Kidney epithelial cell (primary cell): ENCODE measurements around the gene PLPPR3. TPM values are rescaled to one million over a fixed set of nuclear protein-coding genes. Genes with fewer than 3 reads are reported as not detected.
"Not testable (repeated sequence)": the region's sequence is repeated elsewhere in the genome, so short reads cannot be mapped to it uniquely, and the experiment has no call there.

Experiments
- DNase-seq: peaks from one replicate; pipeline ENCODE4 v3.0.0-alpha.2; 2010; ENCODE audit warnings: low read depth
- H3K27me3 ChIP-seq: 2 replicates; pipeline ENCODE4 v1.6.0; 2011; ENCODE audit warnings: low read length; ENCODE audit not compliant: control insufficient read depth, insufficient read depth
- H3K36me3 ChIP-seq: 2 replicates; pipeline ENCODE4 v1.5.1; 2011; ENCODE audit warnings: low read length; ENCODE audit not compliant: control insufficient read depth, insufficient read depth
- H3K4me3 ChIP-seq: 2 replicates; pipeline ENCODE4 v1.5.1; 2011; ENCODE audit warnings: low read depth, mild to moderate bottlenecking, control low read depth, low read length
- total RNA-seq: library from RNA; depleted of rRNA; stranded (reverse); fragments of >200 nt; gene quantifications from 2 replicates; pipeline ENCODE4 v1.2.3, GENCODE V29; 2015
- TF ChIP-seq, protein P1 (sequence below): IDR thresholded peaks from 2 replicates; pipeline ENCODE4 v1.5.1; 2011; ENCODE audit warnings: mild to moderate bottlenecking, moderate library complexity, low read length, control low read depth, inconsistent platforms; ENCODE audit not compliant: insufficient read depth, poor library complexity, severe bottlenecking

PLPPR3 gene
- total RNA-seq, 1 donor from 2014 or later, result 2.9 TPM

DNA sequence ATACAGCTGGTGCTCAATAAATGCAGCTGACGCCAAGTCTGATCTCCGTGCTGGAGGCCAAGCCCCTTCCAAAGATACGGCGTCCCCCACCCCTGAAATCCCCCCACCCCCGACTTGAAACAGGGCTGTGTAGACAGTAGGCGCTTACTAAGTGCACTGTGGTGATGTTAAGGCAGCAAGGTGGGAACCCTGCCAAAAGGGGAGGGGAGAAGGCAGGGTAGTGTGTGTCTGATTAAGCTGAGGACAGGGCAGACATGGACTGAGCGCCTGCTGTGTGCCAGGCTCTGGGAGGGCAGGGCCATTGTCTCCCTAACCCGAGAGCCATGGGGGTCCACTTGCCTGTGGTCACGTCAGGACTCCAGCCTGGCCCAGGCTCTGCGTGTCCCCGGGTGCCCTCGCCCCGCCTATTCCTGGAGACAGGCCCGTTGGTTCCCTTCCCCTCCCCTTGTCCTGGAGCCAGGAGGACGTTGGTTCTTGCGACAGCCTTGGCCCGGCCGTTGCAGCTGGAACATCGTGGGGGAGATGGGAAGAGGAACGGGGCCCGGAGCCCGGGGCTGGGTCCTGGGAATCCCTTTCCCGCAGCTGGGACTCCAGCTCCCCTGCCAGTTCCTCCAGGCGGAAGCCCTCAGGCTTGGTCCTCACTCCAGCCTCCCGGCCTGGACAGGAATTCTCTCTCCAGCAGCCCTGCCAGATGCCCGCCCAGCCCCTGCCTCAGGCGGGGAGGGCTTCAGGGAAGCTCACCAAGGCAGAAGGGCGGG, 28.6 kb upstream of the PLPPR3 start:
- TF ChIP-seq, protein P1, sequence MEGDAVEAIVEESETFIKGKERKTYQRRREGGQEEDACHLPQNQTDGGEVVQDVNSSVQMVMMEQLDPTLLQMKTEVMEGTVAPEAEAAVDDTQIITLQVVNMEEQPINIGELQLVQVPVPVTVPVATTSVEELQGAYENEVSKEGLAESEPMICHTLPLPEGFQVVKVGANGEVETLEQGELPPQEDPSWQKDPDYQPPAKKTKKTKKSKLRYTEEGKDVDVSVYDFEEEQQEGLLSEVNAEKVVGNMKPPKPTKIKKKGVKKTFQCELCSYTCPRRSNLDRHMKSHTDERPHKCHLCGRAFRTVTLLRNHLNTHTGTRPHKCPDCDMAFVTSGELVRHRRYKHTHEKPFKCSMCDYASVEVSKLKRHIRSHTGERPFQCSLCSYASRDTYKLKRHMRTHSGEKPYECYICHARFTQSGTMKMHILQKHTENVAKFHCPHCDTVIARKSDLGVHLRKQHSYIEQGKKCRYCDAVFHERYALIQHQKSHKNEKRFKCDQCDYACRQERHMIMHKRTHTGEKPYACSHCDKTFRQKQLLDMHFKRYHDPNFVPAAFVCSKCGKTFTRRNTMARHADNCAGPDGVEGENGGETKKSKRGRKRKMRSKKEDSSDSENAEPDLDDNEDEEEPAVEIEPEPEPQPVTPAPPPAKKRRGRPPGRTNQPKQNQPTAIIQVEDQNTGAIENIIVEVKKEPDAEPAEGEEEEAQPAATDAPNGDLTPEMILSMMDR, result no peak
- DNase-seq, result no peak
- Histone ChIP-seq H3K27me3 (peaks cover 57% of the 10 kb centered on the region), H3K4me3 (no peak overlapping the region), H3K36me3 (no peaks in the 10 kb centered on the region)

DNA sequence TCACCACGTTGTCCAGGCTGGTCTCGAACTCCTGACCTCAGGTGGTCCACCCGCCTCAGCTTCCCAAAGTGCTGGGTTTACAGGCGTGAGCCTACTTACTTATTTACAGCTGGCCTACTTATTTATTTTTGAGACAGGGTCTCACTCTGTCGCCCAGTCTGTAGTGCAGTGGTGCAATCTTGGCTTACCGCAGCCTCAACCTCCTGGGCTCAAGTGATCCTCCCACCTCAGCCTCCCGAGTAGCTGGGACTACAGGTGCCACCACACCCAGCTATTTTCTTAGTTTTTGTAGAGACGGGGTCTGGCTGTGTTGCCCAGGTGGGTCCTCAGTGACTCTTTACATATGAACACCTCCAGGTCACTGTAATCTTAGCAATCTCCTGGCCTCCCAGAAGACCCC, 27.4 kb upstream of the PLPPR3 start:
- H3K36me3 ChIP-seq, H3K4me3 ChIP-seq, DNase-seq: not testable (repeated sequence)
- peaks cover 60% of the 10 kb centered on the region for H3K27me3 ChIP-seq

- no peak for DNase-seq
- TF ChIP-seq, protein P1, result no peak
- no peaks in the 10 kb centered on the region for H3K36me3 ChIP-seq
These were observed 26.7 kb upstream of the PLPPR3 start for GRCh38 chr19:848386-848921.

DNA sequence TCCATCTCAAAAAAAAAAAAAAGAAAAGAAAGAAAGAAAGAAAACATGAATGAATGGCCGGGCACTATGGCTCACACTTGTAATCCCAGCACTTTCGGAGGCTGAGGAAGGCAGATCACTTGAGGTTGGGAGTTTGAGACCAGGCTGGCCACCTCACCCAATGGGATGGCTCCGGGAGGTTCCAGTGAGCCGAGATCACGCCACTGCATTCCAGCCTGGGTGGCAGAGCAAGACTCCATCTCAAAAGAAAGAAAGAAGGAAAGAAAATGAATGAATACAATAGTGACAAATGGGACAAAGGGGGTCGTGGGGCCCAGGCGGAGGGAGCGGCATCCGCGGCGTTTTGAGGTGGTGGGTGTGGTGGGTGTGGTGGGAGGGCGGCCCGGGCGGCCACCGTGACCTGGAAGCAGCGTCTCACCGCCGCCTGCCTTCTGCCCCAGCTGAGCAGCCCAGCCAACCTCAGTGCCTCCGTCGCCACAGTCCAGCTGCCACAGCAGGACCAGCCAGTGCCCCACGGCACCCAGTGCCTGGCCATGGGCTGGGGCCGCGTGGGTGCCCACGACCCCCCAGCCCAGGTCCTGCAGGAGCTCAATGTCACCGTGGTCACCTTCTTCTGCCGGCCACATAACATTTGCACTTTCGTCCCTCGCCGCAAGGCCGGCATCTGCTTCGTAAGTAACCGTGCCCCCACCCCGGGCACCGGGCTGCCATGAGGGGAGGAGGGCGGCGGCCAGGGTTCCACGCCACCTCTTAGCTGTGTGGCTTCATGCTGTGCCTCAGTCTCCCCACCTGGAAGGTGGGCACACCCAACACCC, 24.2 kb upstream of the PLPPR3 start:
- no peak for DNase-seq
- Histone ChIP-seq H3K36me3 (no peaks in the 10 kb centered on the region), H3K27me3 (peaks cover 55% of the 10 kb centered on the region), H3K4me3 (no peak overlapping the region)
- TF ChIP-seq, protein P1, result no peak

More at GRCh38 chr19:848386-848921, 26.7 kb upstream of the PLPPR3 start:
- no peak overlapping the region for H3K4me3 ChIP-seq
- peaks cover 66% of the 10 kb centered on the region for H3K27me3 ChIP-seq

DNA sequence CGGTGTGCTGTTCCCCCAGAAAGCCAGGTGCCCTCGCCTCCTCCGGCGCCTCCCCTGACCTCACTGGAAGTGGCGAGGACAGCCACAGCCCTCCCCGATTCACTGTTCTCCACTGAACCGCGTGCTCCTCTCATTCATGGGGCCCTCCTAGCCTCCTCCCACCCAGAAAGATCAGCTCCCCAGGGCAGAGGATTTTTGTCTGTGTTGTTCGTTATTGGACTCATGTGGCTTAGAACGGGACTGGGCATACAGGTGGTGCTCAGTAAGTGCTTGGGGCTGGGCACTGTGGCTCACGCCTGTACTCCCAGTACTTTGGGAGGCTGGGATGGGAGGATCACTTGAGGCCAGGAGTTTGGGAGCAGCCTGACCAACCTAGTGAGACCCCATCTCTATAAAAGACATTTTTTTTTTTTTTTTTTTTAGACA, 22.8 kb upstream of the PLPPR3 start:
- TF ChIP-seq, protein P1, result no peak
- DNase-seq, result no peak
- Histone ChIP-seq H3K27me3 (peaks cover 53% of the 10 kb centered on the region), H3K36me3 (no peaks in the 10 kb centered on the region), H3K4me3 (no peak overlapping the region)

DNA sequence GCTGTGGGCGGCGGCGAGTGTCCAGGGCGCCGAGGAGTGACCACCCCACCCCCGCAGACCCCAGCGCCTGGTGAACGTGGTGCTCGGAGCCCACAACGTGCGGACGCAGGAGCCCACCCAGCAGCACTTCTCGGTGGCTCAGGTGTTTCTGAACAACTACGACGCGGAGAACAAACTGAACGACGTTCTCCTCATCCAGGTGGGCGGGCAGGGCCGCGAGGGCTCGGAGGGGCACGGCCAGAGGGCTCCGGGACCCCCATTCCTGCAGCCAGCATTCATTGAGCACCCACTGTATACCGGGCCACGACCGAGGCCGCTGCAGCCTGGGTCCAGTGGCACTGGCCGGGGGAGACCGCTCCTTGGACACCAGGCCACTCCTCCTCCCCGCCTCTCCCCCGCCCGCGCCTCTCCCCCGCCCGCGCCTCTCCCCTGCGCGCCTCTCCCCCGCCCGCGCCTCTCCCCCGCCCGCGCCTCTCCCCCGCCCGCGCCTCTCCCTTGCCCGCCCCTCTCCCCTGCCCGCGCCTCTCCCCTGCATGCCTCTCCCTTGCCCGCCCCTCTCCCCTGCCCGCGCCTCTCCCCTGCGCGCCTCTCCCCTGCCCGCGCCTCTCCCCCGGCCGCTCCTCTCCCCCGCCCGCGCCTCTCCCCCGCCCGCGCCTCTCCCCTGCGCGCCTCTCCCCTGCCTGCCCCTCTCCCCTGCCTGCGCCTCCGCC, 22.2 kb upstream of the PLPPR3 start:
- no peak for DNase-seq
- TF ChIP-seq, protein P1, result no peak
- Histone ChIP-seq H3K4me3 (no peak overlapping the region), H3K27me3 (peaks cover 50% of the 10 kb centered on the region), H3K36me3 (no peaks in the 10 kb centered on the region)
